Thyroid gland (tissue), 4 donors: ENCODE results near the gene RHNO1. TPM values are rescaled to one million over a fixed set of nuclear protein-coding genes. Genes with fewer than 3 reads are reported as not detected.
A peak's percentile ranks its signal among the peaks of the same experiment; 100 is the strongest.

Source experiments
- DNase-seq, 2 donors: peaks; one replicate each; pipeline ENCODE4 v3.0.0-alpha.2; 2019
- H3K27ac ChIP-seq, 3 donors: fragments of 200-600 bp; sonication (generic); 1 replicate in 2 of 3; 2 replicates in 1 of 3; pipeline ENCODE4 v1.5.1; 2016 to 2019; ENCODE audit warnings: mild to moderate bottlenecking in 1 of 3, moderate library complexity in 1 of 3
- H3K27me3 ChIP-seq: fragments of 200-600 bp; sonication (generic); one replicate; pipeline ENCODE4 v1.5.1; 2019
- H3K36me3 ChIP-seq, 2 donors: fragments of 200-600 bp; sonication (generic); one replicate each; pipeline ENCODE4 v1.5.1; 2016 to 2019
- H3K4me1 ChIP-seq, 2 donors: fragments of 200-600 bp; sonication (generic); one replicate each; pipeline ENCODE4 v1.5.1; 2017 to 2019
- H3K4me3 ChIP-seq, 3 donors: fragments of 200-600 bp; sonication (generic); replicated peaks in 1 of 3; 1 replicate in 2 of 3; 2 replicates in 1 of 3; pipeline ENCODE4 v1.5.1; 2016; ENCODE audit warnings: mild to moderate bottlenecking in 1 of 3
- H3K9me3 ChIP-seq: fragments of 200-600 bp; sonication (generic); one replicate; pipeline ENCODE4 v1.5.1; 2017
- POLR2A ChIP-seq, 2 donors: fragments of 450-650 bp; IDR thresholded peaks; one replicate each; pipeline ENCODE4 v1.6.1; 2017; ENCODE audit warnings: antibody characterized with exemption in 2 of 2, mild to moderate bottlenecking in 2 of 2, moderate library complexity in 1 of 2
- WGBS, 2 donors: methylation state at CpG; one replicate each; pipeline ENCODE4 v1.1.5; 2017; 5-methylcytosine and 5-hydroxymethylcytosine counted together
- intact Hi-C: fragments of 100-400 bp; cut with DNase I; formaldehyde crosslinking; loops from one replicate; pipeline ENCODE4 v1.15.1; 2023
- total RNA-seq, 4 donors: library from RNA; depleted of rRNA; stranded (reverse); fragments of >200 nt; gene quantifications; one replicate each; pipeline ENCODE4 v1.2.3, GENCODE V29; 2016
- TF ChIP-seq, protein P1 (sequence below), 6 experiments: fragments of 200-600 bp in 3 of 6; fragments of 450-650 bp in 3 of 6; sonication (generic) in 3 of 6; IDR thresholded peaks; one replicate each; pipeline ENCODE4 v1.5.1; 2016 to 2019; ENCODE audit warnings: antibody characterized with exemption in 6 of 6, mild to moderate bottlenecking in 2 of 6, inconsistent platforms in 1 of 6, moderate library complexity in 1 of 6

RHNO1 gene
- total RNA-seq, 4 donors from 2014 or later, result 14.3 to 22.2 (median 17.5) TPM

DNA sequence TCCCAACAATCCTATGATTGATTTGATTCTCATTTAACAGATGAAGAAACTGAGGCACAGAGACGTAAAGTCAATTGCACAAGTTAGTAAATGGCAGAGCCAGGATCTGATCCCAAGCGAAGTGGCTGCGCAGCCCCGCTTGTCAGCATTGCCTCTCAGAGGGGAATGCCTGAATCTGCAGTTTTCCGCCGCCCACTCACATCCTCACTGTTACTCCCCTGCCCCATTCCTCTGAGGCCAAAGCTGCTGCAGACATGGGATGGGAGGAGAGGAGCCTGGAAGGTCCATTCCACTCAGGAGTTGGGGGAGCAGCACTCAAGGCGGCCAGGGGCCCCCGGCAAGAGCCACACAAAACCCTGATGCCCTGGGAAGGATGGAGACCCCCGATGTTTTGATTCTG lies 43.2 kb upstream of the RHNO1 start:
- Histone ChIP-seq H3K27me3 (no peaks in the 10 kb centered on the region), H3K4me3 (no peak overlapping the region), H3K27ac (peak overlapping the region; percentile 20 to 56 (median 55)), H3K9me3 (no peaks in the 10 kb centered on the region), H3K4me1 (peaks cover 10 to 24% of the 10 kb centered on the region in 2 donors), H3K36me3 (peaks cover 6 to 22% of the 10 kb centered on the region in 2 donors)
- TF ChIP-seq POLR2A (IDR thresholded peaks at IDR 0.05), result no peak
- TF ChIP-seq, protein P1, sequence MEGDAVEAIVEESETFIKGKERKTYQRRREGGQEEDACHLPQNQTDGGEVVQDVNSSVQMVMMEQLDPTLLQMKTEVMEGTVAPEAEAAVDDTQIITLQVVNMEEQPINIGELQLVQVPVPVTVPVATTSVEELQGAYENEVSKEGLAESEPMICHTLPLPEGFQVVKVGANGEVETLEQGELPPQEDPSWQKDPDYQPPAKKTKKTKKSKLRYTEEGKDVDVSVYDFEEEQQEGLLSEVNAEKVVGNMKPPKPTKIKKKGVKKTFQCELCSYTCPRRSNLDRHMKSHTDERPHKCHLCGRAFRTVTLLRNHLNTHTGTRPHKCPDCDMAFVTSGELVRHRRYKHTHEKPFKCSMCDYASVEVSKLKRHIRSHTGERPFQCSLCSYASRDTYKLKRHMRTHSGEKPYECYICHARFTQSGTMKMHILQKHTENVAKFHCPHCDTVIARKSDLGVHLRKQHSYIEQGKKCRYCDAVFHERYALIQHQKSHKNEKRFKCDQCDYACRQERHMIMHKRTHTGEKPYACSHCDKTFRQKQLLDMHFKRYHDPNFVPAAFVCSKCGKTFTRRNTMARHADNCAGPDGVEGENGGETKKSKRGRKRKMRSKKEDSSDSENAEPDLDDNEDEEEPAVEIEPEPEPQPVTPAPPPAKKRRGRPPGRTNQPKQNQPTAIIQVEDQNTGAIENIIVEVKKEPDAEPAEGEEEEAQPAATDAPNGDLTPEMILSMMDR (IDR thresholded peaks at IDR 0.05), result no peak
- 74 to 79% methylated on average over 9 of the region's 9 CpGs for WGBS, 2 donors
- no peak for DNase-seq
- intact Hi-C loops, result no loop called here

DNA sequence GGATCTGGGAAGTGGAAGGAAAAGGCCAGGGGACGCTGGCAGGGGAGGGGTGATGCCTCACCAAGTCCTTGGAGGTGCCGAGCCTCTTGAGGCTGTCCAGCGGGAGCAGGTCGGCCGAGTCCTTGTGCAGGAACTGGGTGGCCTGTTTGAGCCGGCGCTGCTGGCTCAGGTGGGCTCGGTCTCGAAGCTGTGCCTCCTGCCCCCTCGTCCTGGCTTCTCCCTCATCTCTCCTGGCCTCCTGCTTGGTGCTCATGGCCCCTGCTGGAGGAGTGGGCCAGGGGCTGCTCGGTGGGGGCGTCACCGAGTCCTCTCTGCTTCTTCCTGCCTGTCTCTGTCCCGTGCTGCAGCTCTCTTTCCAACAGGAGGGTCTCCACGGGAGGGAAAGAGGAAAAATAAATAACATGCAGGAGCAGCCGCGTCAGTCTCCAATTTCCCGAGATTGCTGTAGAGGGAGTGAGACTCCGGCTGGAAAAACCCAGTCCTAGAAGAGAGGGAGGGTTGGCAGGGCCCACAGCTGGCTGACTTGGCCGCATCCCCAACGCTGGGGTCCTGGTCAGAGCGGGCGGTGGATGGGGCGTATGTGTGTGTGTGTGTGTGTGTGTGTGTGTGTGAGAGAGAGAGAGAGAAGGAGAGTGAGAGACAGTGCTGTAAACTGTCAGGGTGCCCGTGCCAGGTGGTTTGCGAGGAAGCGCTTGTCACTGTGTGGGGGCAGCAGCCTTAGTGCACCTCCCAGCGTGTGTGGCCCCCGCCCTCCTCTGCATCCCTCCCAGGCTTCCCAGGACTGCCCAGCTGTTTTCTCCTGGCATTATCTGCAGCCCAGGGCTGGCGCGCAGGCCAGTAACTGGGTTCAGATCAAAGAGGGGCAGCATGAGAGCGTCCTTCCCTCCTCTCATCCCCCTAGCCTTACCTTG lies 42.2 kb upstream of the RHNO1 start, which contains the start of gene NRIP2:
TSS of gene NRIP2 (minus strand) at position 455 of the 911 bp plus-strand sequence. CDS start at position 403, 52 bp downstream.
- Histone ChIP-seq H3K27ac (peak within 1 kb of the TSS; percentile 20 to 56 (median 55)), H3K9me3 (no peaks in the 10 kb centered on the region), H3K4me3 (peak within 1 kb of the TSS in 2 of 3 donors; percentile 5 to 10), H3K36me3 (peaks cover 0 to 14% of the 10 kb centered on the region in 2 donors), H3K27me3 (no peaks in the 10 kb centered on the region), H3K4me1 (peaks cover 10 to 24% of the 10 kb centered on the region in 2 donors)
- intact Hi-C loops, result no loop called here
- TF ChIP-seq POLR2A (IDR thresholded peaks at IDR 0.05), result no peak
- TF ChIP-seq, protein P1 (IDR thresholded peaks at IDR 0.05), result peak in 3 of 6 experiments; percentile 10 to 36 (median 30)
- 16 to 17% methylated on average over 25 to 26 of the region's 32 CpGs for WGBS, 2 donors
- peak; percentile 75 to 76 for DNase-seq

GRCh38 chr12:2835691-2836403 lies 41.2 kb upstream of the RHNO1 start:
- no peak overlapping the region for H3K4me3 ChIP-seq
- no peak for TF ChIP-seq POLR2A (IDR thresholded peaks at IDR 0.05)
- TF ChIP-seq, protein P1 (IDR thresholded peaks at IDR 0.05), result no peak
- peaks cover 0 to 8% of the 10 kb centered on the region in 2 donors for H3K36me3 ChIP-seq
- 79 to 82% methylated on average over 4 of the region's 4 CpGs for WGBS, 2 donors
- no peak overlapping the region for H3K27ac ChIP-seq
- no peaks in the 10 kb centered on the region for H3K9me3 ChIP-seq
- H3K4me1 ChIP-seq, result peaks cover 11 to 27% of the 10 kb centered on the region in 2 donors
- no peak for DNase-seq
- intact Hi-C loops, result no loop called here
- H3K27me3 ChIP-seq, result no peaks in the 10 kb centered on the region

DNA sequence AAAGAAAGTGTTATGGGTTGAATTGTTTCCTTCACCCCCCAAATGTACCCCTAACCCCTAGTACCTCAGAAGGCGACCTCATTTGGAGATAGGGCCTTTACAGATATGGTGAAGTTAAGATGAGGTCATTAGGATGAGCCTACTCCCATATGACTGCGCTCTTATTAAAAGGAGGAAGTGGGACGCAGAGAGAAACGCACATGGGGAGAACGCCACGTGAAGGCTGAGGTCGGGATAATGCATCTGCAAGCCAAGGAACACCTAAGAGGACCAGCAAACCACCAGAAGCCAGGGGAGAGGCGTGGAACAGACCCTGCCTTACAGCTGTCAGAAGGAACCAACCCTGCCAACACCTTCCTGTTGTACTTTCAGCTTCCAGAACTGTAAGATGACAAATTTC lies 40.4 kb upstream of the RHNO1 start:
- WGBS, 2 donors, result 89 to 92% methylated on average over 8 of the region's 8 CpGs
- intact Hi-C loops, result no loop called here

More for the DNA sequence above, 40.4 kb upstream of the RHNO1 start:
- Histone ChIP-seq H3K36me3 (peaks cover 0 to 2% of the 10 kb centered on the region in 2 donors), H3K4me3 (no peak overlapping the region), H3K9me3 (no peaks in the 10 kb centered on the region), H3K27ac (no peak overlapping the region), H3K4me1 (peaks cover 16 to 34% of the 10 kb centered on the region in 2 donors), H3K27me3 (no peaks in the 10 kb centered on the region)
- TF ChIP-seq, protein P1 (IDR thresholded peaks at IDR 0.05), result no peak
- TF ChIP-seq POLR2A (IDR thresholded peaks at IDR 0.05), result no peak
- no peak for DNase-seq
